Activated CD4-positive, alpha-beta T cell treated with anti-CD3 and anti-CD28 coated beads, Interleukin-2, amount 50 U/mL, for 48 hours (primary cell): ENCODE measurements around the gene SLC12A9.
A peak's percentile ranks its signal among the peaks of the same experiment; 100 is the strongest.

Source experiments
- DNase-seq, 2 experiments: peaks; one replicate each; pipeline ENCODE4 v3.0.0-alpha.2; 2020

The SLC12A9 gene

GRCh38 chr7:100885440-100886141 is 33.1 kb downstream of the SLC12A9 start:
- no peak for DNase-seq

GRCh38 chr7:100886142-100886935 is 33.8 kb downstream of the SLC12A9 start:
- no peak for DNase-seq

- DNase-seq: peak in 1 of 2 experiments; percentile 15
Observed at GRCh38 chr7:100886936-100887515, 34.5 kb downstream of the SLC12A9 start.

GRCh38 chr7:100887516-100888290 is 35.2 kb downstream of the SLC12A9 start:
- DNase-seq: peak in 1 of 2 experiments; percentile 63

GRCh38 chr7:100888291-100888987 is 35.9 kb downstream of the SLC12A9 start:
- no peak for DNase-seq

GRCh38 chr7:100888988-100889750 is 36.7 kb downstream of the SLC12A9 start, which contains the start of gene UFSP1:
Gene UFSP1, minus strand, starts transcription at chr7:100889715. Its CDS starts 444 bp downstream, at chr7:100889271.
- DNase-seq: peak in 1 of 2 experiments; percentile 18

GRCh38 chr7:100890653-100891567 is 38.4 kb downstream of the SLC12A9 start:
- DNase-seq: no peak

- DNase-seq: no peak
Observed at GRCh38 chr7:100891568-100892247, 39.2 kb downstream of the SLC12A9 start.

GRCh38 chr7:100892364-100893317 is 40.1 kb downstream of the SLC12A9 start:
- no peak for DNase-seq

- DNase-seq: no peak
Observed at GRCh38 chr7:100893318-100893895, 40.9 kb downstream of the SLC12A9 start.

GRCh38 chr7:100893910-100894721 is 41.6 kb downstream of the SLC12A9 start:
- no peak for DNase-seq

- peak; percentile 60 to 69 for DNase-seq
Observed at GRCh38 chr7:100894860-100895700, 42.6 kb downstream of the SLC12A9 start.

GRCh38 chr7:100895701-100895955 is 43.1 kb downstream of the SLC12A9 start, which contains the start of gene ACHE:
Gene ACHE, minus strand, starts transcription at chr7:100895888. Its CDS starts 1,656 bp downstream, at chr7:100894232.
- no peak for DNase-seq

GRCh38 chr7:100895956-100896731 is 43.6 kb downstream of the SLC12A9 start:
- peak in 1 of 2 experiments; percentile 39 for DNase-seq
